Stromal cell of bone marrow (primary cell): Measurements from ENCODE around the gene PARP1.
"Not testable (repeated sequence)": the region's sequence is repeated elsewhere in the genome, so short reads cannot be mapped to it uniquely, and the experiment has no call there.

Source experiments
- DNase-seq: peaks from one replicate; pipeline ENCODE4 v3.0.0-alpha.2; 2012; ENCODE audit warnings: low read depth

The PARP1 gene

GRCh38 chr1:226351709-226352108 is 56.2 kb downstream of the PARP1 start:
- DNase-seq, result no peak

GRCh38 chr1:226350519-226350865 is 57.4 kb downstream of the PARP1 start:
- DNase-seq, result no peak

GRCh38 chr1:226349801-226350518 is 57.9 kb downstream of the PARP1 start:
- DNase-seq, result no peak

- DNase-seq, result no peak
Observed at GRCh38 chr1:226349081-226349480, 58.8 kb downstream of the PARP1 start.

- no peak for DNase-seq
Observed at GRCh38 chr1:226344441-226345259, 63.2 kb downstream of the PARP1 start.

- DNase-seq, result no peak
Observed at GRCh38 chr1:226342656-226343055, 65.2 kb downstream of the PARP1 start.

GRCh38 chr1:226340111-226340510 is 67.8 kb downstream of the PARP1 start:
- DNase-seq, result not testable (repeated sequence)

GRCh38 chr1:226337276-226337875 is 70.5 kb downstream of the PARP1 start:
- no peak for DNase-seq

DNA sequence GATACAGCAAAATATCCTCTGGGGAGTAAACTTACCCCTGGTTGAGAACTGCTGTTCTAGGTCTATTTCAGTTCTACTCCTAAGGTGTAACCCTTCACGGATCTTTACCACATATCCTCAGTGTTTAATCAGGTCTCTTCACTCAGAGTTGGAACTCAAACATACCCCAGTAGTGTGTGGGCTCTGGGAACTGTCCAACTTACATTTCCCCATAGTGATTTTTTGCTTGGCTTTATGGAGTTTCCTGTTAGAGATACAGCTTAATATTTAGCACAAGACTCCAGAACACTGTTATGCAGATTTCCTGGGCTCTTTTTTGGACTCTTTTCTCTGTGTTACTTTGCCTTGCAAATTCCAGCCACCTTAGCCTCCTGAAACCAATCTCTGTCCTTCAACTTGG is 72.2 kb downstream of the PARP1 start:
- no peak for DNase-seq

GRCh38 chr1:226332947-226333346 is 74.9 kb downstream of the PARP1 start:
- DNase-seq, result no peak

- DNase-seq, result no peak
Observed at GRCh38 chr1:226329237-226329636, 78.7 kb downstream of the PARP1 start.

- DNase-seq, result no peak
Observed at GRCh38 chr1:226327761-226328162, 80.1 kb downstream of the PARP1 start.

DNA sequence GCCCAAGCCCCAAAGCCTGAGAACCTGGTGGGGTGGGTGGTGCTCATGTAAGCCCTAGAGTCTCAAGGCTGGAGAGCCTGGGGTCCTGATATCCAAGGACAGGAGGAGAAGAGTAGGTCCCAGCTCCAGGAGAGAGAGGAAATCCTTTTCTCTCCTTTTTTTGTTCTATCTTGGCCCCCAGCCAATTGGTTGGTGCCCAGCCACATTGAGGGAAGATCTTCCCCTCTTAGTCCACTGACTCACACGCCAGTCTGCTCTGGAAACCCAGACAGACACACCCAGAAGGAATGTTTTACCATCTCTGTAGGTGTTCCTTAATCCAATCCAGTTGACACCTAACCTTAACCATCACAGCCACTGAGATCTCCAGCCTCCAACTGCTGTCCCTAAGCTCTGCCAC is 82.7 kb downstream of the PARP1 start:
- no peak for DNase-seq

- no peak for DNase-seq
Observed at GRCh38 chr1:226324479-226324878, 83.4 kb downstream of the PARP1 start.

GRCh38 chr1:226322986-226323385 is 84.9 kb downstream of the PARP1 start:
- no peak for DNase-seq

- no peak for DNase-seq
Observed at GRCh38 chr1:226320930-226321329, 87.0 kb downstream of the PARP1 start.

- DNase-seq, result no peak
Observed at GRCh38 chr1:226318471-226318870, 89.4 kb downstream of the PARP1 start.

GRCh38 chr1:226314055-226314454 is 93.8 kb downstream of the PARP1 start:
- DNase-seq, result no peak

DNA sequence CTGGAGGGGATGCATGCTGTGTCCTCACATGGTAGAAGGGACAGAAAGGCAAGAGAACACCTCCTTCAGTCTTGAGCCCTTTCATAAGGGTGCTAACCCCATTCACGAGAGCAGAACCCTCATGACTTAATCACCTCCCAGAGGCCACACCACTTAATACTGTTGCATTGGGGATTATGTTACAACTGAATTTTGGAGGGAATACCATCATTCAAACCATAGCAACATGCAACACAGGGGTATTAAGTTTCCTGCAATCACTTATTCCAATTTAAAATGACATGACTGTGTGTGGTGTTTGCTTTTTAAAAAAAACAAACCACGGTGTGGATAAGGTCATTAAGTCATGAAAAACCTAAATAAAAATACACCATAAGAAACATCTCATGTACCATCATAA is 95.8 kb downstream of the PARP1 start:
- no peak for DNase-seq

GRCh38 chr1:226311376-226311775 is 96.5 kb downstream of the PARP1 start:
- DNase-seq, result no peak
